ENCODE data around the gene XCR1.

- no peak for TF ChIP-seq CTCF (IDR thresholded peaks at IDR 0.05; ENCODE audit: insufficient read depth, low read length, poor library complexity, severe bottlenecking)
- no peak for TF ChIP-seq EZH2phosphoT487 (conservative IDR thresholded peaks at IDR 0.05; ENCODE audit: low read length)
Measured at GRCh38 chr3:45990181-45990580, 37.1 kb downstream of the XCR1 start.

Measured in SU-DHL-6 (cell line).